ENCODE measurements around the gene SLC45A2. TPM values are rescaled to one million over a fixed set of nuclear protein-coding genes. Genes with fewer than 3 reads are reported as not detected.
A peak's percentile ranks its signal among the peaks of the same experiment; 100 is the strongest.

The SLC45A2 gene
- total RNA-seq, 1 experiment from 2014 or later = not detected

- H3K27ac ChIP-seq (ENCODE audit: low read length) = no peak overlapping the region
- TF ChIP-seq, protein P1, sequence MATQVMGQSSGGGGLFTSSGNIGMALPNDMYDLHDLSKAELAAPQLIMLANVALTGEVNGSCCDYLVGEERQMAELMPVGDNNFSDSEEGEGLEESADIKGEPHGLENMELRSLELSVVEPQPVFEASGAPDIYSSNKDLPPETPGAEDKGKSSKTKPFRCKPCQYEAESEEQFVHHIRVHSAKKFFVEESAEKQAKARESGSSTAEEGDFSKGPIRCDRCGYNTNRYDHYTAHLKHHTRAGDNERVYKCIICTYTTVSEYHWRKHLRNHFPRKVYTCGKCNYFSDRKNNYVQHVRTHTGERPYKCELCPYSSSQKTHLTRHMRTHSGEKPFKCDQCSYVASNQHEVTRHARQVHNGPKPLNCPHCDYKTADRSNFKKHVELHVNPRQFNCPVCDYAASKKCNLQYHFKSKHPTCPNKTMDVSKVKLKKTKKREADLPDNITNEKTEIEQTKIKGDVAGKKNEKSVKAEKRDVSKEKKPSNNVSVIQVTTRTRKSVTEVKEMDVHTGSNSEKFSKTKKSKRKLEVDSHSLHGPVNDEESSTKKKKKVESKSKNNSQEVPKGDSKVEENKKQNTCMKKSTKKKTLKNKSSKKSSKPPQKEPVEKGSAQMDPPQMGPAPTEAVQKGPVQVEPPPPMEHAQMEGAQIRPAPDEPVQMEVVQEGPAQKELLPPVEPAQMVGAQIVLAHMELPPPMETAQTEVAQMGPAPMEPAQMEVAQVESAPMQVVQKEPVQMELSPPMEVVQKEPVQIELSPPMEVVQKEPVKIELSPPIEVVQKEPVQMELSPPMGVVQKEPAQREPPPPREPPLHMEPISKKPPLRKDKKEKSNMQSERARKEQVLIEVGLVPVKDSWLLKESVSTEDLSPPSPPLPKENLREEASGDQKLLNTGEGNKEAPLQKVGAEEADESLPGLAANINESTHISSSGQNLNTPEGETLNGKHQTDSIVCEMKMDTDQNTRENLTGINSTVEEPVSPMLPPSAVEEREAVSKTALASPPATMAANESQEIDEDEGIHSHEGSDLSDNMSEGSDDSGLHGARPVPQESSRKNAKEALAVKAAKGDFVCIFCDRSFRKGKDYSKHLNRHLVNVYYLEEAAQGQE (IDR thresholded peaks at IDR 0.05; ENCODE audit: insufficient read depth in 1 of 2, low read depth in 2 of 2, low read length in 1 of 2) = no peak
- TF ChIP-seq CTCF (IDR thresholded peaks at IDR 0.05) (no peak), TCF7L2 (IDR thresholded peaks at IDR 0.05; ENCODE audit: low read depth, low read length) (no peak), POLR2AphosphoS5 (IDR thresholded peaks at IDR 0.05; ENCODE audit: low read depth, low read length) (no peak), SIN3A (IDR thresholded peaks at IDR 0.05; ENCODE audit: borderline replicate concordance, insufficient read depth, low read depth, low read length) (no peak)
- no peaks in the 10 kb centered on the region for H3K27me3 ChIP-seq (ENCODE audit: control insufficient read depth, insufficient read depth, low read length)
- intact Hi-C loops (cut with micrococcal nuclease; ENCODE audit: unreplicated experiment) (no loop called here), in situ Hi-C loops (cut with HindIII; ENCODE audit: low pct_unique_long_range_greater_than_20kb, low sequenced_read_pairs) (no loop called here)
- BruUV-seq (replicated peaks) = TSS peak; percentile 44
- H3K4me3 ChIP-seq (ENCODE audit: low read depth in 2 of 2, low read length in 2 of 2) = no peak overlapping the region
- no peaks in the 10 kb centered on the region for H3K4me1 ChIP-seq (ENCODE audit: control insufficient read depth, insufficient read depth, low read length)
- H3K36me3 ChIP-seq (ENCODE audit: control insufficient read depth, insufficient read depth, low read length) = no peaks in the 10 kb centered on the region
- no peaks in the 10 kb centered on the region for H3K9me3 ChIP-seq (ENCODE audit: control insufficient read depth, insufficient read depth, low read depth, low read length)
- DNase-seq (ENCODE audit: low read depth, low spot score) = no peak
- POLR2A ChIA-PET = no interaction called here
- no peak for ATAC-seq
- CTCF ChIA-PET = no interaction called here
Observed at GRCh38 chr5:34014626-34015025, 30.1 kb upstream of the SLC45A2 start.

DNA sequence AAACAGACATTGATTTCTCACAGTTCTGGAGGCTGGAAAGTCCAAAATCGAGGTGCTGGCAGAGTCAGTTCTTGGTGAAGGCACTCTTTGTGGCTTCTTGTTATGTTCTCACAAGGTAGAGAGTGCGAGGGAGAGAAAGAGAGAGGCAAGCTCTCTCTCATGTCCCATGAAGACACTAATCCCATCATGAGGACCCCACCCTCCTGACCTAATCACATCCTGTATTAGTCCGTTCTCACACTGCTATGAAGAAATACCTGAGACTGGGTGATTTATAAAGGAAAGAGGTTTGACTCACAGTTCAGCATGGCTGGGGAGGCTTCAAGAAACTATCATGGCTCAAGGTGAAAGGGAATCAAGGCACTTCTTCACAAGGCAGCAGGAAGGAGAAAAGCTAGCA is 29.1 kb upstream of the SLC45A2 start:
- Histone ChIP-seq H3K4me3 (ENCODE audit: low read depth in 2 of 2, low read length in 2 of 2) (no peak overlapping the region), H3K9me3 (ENCODE audit: control insufficient read depth, insufficient read depth, low read depth, low read length) (no peaks in the 10 kb centered on the region), H3K27ac (ENCODE audit: low read length) (no peak overlapping the region), H3K36me3 (ENCODE audit: control insufficient read depth, insufficient read depth, low read length) (no peaks in the 10 kb centered on the region), H3K27me3 (ENCODE audit: control insufficient read depth, insufficient read depth, low read length) (no peaks in the 10 kb centered on the region), H3K4me1 (ENCODE audit: control insufficient read depth, insufficient read depth, low read length) (no peaks in the 10 kb centered on the region)
- POLR2A ChIA-PET = no interaction called here
- intact Hi-C loops (cut with micrococcal nuclease; ENCODE audit: unreplicated experiment) = no loop called here
- DNase-seq (ENCODE audit: low read depth, low spot score) (no peak), ATAC-seq (no peak)
- BruUV-seq (replicated peaks) = no TSS peak
- in situ Hi-C loops (cut with HindIII; ENCODE audit: low pct_unique_long_range_greater_than_20kb, low sequenced_read_pairs) = no loop called here
- CTCF ChIA-PET = no interaction called here
- TF ChIP-seq POLR2AphosphoS5 (IDR thresholded peaks at IDR 0.05; ENCODE audit: low read depth, low read length) (no peak), SIN3A (IDR thresholded peaks at IDR 0.05; ENCODE audit: borderline replicate concordance, insufficient read depth, low read depth, low read length) (no peak), CTCF (IDR thresholded peaks at IDR 0.05) (no peak), TCF7L2 (IDR thresholded peaks at IDR 0.05; ENCODE audit: low read depth, low read length) (no peak)
- TF ChIP-seq, protein P1 (IDR thresholded peaks at IDR 0.05; ENCODE audit: insufficient read depth in 1 of 2, low read depth in 2 of 2, low read length in 1 of 2) = no peak

Measured in Panc1 (cell line).